GM12801 (cell line): ENCODE results near the gene GJB1.

Experiments
- TF ChIP-seq, protein P1 (sequence below): IDR thresholded peaks from one replicate; pipeline ENCODE4 v1.5.1; 2011; ENCODE audit warnings: control low read depth; ENCODE audit not compliant: insufficient read length; ENCODE audit errors: extremely low read depth

GJB1 gene

GRCh38 chrX:71228063-71228642 is 5.1 kb downstream of the GJB1 start:
- TF ChIP-seq, protein P1, sequence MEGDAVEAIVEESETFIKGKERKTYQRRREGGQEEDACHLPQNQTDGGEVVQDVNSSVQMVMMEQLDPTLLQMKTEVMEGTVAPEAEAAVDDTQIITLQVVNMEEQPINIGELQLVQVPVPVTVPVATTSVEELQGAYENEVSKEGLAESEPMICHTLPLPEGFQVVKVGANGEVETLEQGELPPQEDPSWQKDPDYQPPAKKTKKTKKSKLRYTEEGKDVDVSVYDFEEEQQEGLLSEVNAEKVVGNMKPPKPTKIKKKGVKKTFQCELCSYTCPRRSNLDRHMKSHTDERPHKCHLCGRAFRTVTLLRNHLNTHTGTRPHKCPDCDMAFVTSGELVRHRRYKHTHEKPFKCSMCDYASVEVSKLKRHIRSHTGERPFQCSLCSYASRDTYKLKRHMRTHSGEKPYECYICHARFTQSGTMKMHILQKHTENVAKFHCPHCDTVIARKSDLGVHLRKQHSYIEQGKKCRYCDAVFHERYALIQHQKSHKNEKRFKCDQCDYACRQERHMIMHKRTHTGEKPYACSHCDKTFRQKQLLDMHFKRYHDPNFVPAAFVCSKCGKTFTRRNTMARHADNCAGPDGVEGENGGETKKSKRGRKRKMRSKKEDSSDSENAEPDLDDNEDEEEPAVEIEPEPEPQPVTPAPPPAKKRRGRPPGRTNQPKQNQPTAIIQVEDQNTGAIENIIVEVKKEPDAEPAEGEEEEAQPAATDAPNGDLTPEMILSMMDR, result no peak

DNA sequence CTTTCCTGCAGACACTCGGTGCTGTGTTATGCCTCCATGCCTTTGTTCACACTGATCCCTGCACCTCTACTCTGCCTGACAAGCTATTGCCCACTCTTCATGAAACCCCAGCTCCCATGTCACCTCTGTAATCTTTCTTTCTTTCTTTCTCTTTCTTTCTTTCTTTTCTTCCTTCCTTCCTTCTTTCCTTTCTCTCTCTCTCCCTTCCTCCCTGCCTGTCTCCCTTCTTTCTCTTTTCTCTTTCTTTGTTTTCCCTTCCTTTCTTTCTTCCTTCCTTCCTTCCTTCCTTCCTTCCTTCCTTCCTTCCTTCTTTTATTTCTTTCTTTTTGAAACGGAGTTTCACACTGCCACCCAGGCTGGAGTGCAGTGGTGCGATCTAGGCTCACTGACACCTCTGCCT is 12.5 kb downstream of the GJB1 start:
- TF ChIP-seq, protein P1, result no peak

DNA sequence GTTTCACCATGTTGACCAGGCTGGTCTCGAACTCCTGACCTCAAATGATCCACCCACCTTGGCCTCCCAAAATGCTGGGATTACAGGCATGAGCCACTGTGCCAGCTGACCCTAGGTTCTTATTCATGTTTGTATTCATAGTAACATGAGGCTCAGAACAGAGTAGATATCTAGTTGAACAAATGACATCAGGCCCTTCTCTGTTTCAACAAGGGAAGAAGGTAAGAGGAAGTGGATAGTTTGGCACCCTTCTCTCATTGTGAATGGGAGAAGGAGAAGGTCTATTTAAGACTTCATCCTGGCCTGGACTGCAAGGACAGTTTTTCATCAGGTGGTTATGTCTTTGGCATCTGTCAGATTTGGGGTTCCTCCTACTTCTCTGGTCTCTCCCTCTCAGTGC is 13.8 kb downstream of the GJB1 start:
- TF ChIP-seq, protein P1, result no peak

GRCh38 chrX:71239781-71240180 is 16.8 kb downstream of the GJB1 start:
- TF ChIP-seq, protein P1, result no peak

DNA sequence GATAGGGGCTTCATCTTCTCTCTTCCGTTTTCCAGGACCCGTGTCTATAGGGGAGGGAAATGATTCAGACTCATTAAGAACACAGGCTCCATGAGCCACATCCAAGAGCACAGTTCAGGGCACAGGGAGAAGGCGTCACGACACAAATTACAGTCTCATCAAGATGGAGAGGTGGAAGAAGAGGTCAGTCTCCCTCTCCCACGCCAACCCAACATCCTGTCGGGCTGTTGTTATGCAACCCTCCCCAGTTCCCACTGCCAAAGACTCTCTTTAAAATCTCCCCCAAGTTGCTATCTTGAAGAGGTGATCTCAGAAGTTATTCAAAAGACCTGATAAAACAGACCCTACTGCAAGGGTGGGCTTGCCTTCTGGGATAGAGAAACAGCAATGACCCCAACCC is 18.3 kb downstream of the GJB1 start:
- TF ChIP-seq, protein P1, result no peak

GRCh38 chrX:71244359-71245128 is 21.5 kb downstream of the GJB1 start:
- TF ChIP-seq, protein P1, result no peak

DNA sequence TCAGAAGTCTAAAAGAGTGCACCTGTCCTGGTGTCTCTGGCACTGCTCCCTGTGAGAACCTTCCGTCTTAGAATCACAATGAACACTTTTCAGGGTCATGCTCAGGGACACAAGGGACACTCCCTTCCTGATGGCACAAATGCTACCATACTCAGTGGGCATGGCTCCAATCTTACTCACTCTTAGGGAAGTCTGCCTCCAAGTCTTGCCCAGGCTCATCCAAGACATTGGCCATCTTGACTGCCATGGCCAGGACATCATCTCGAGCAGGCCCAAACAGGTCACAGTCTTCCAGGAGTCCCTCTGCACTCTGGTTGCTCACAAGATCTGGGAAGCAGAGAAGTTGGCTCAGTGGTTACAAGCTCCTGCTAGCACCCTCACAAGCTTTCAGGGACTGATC is 22.1 kb downstream of the GJB1 start:
- TF ChIP-seq, protein P1, result no peak
